Adrenal gland (tissue), 5 donors: Measurements from ENCODE around the gene ITPR1.

ENCODE experiments used
- POLR2A ChIP-seq, 2 donors: fragments of 450-650 bp; IDR thresholded peaks; one replicate each; pipeline ENCODE4 v1.6.1; 2017; ENCODE audit warnings: antibody characterized with exemption in 2 of 2, mild to moderate bottlenecking in 2 of 2, moderate library complexity in 1 of 2
- TF ChIP-seq, protein P1 (sequence below), 6 experiments: fragments of 450-650 bp in 4 of 6; fragments of 200-600 bp in 2 of 6; sonication (generic) in 1 of 6; IDR thresholded peaks; 1 replicate in 5 of 6; 2 replicates in 1 of 6; pipeline versions ENCODE4 v1.5.1 to v1.8.0; 2016 to 2021; ENCODE audit warnings: antibody characterized with exemption in 6 of 6, mild to moderate bottlenecking in 2 of 6, moderate library complexity in 1 of 6
- donor health status: DM: no; HTN: no; CAD: no.

DNA sequence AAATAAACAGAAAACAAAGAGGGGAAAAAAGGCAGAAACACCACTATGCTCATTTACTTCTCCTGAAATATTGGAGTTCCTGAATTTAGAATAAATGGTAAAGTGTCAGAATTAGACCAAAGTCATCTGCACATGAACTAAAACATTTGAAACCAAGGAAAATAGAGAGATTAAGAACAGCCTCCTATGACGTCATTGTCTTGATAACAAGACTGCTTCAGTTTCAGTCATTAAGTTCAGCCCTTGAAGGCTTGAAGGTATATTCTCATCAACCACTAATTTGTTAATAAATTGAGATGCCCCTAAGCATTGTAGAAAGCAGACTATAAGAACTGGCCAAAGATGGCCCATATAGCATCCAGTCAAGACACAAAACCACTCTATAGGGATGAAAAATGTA is 28.6 kb upstream of the ITPR1 start:
- TF ChIP-seq, protein P1, sequence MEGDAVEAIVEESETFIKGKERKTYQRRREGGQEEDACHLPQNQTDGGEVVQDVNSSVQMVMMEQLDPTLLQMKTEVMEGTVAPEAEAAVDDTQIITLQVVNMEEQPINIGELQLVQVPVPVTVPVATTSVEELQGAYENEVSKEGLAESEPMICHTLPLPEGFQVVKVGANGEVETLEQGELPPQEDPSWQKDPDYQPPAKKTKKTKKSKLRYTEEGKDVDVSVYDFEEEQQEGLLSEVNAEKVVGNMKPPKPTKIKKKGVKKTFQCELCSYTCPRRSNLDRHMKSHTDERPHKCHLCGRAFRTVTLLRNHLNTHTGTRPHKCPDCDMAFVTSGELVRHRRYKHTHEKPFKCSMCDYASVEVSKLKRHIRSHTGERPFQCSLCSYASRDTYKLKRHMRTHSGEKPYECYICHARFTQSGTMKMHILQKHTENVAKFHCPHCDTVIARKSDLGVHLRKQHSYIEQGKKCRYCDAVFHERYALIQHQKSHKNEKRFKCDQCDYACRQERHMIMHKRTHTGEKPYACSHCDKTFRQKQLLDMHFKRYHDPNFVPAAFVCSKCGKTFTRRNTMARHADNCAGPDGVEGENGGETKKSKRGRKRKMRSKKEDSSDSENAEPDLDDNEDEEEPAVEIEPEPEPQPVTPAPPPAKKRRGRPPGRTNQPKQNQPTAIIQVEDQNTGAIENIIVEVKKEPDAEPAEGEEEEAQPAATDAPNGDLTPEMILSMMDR (IDR thresholded peaks at IDR 0.05): no peak
- TF ChIP-seq POLR2A (IDR thresholded peaks at IDR 0.05): no peak
